Astrocyte (in vitro differentiated cells and primary cell): ENCODE data around the gene ANTXR1.

Experiments
- CTCF ChIP-seq: IDR thresholded peaks from 2 replicates; pipeline ENCODE4 v1.5.1; 2011; ENCODE audit warnings: low read depth, mild to moderate bottlenecking, inconsistent platforms, low read length, moderate library complexity; ENCODE audit not compliant: insufficient read depth
- EZH2 ChIP-seq: IDR thresholded peaks from 2 replicates; pipeline ENCODE4 v1.6.1; 2012; ENCODE audit warnings: mild to moderate bottlenecking, low read length, inconsistent platforms; ENCODE audit not compliant: insufficient read depth

GRCh38 chr2:69076601-69077000 is 63.6 kb downstream of the ANTXR1 start:
- TF ChIP-seq EZH2 = no peak
- no peak for TF ChIP-seq CTCF
